Measurements from ENCODE around the gene USP5.
"Not testable (repeated sequence)": the region's sequence is repeated elsewhere in the genome, so short reads cannot be mapped to it uniquely, and the experiment has no call there.

USP5 gene

DNA sequence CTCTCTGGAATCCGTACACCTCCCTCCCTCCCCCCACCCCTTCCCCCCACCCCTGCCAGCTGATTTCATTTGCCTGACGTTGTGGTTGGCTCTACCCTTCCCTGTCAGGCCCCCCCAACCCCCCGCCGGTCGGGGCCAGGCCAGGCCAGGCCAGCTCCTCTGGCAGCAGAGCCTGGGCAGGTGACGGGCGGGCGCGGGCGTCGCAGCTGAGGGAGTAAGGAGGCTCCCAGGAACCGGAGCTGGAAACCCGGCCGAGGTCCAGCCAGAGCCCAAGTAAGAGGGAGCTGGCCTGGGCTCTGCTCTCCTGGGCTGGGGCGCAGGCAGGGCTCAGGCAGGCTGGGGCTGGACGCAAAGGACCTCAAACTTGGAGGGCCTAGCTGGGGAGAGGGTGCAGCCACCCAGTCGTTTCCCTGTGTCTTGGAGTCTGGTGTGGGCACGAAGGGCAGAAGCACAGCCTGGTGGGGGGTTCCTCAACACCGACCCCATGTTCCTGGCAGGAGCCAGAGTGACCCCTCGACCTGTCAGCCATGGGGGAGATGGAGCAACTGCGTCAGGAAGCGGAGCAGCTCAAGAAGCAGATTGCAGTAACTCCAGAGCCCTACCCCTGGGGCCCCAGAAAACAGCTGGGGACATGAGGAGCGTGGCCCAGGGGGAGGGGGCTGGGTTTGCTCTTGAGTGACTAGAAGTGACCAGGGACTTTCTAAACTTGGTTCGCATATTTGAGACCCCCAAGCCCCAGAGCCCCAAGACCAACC is 11.0 kb upstream of the USP5 start, which contains the start of gene GNB3:
GNB3 (plus strand) TSS at position 165 of the 755 bp plus-strand sequence; CDS start at position 528, 363 bp downstream.
- no peak for DNase-seq (ENCODE audit: low spot score)

DNA sequence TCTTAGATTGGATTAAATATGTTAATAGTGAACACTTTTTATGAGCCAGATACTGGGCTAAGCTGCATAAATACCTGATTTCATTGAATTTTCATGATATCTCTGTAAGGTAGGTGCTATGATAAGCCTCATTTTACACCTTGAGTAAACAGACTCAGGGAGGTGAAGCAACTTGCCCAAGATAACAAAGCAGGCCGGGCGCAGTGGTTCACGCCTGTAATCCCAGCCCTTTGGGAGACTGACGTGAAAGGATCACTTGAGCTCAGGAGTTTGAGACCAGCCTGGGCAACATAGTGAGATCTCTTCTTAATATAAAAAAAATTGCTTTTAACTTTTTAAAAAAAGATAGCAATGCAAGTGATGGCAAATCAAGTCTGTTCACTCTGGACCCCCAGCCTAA is 9.9 kb upstream of the USP5 start:
- no peak for DNase-seq (ENCODE audit: low spot score)

DNA sequence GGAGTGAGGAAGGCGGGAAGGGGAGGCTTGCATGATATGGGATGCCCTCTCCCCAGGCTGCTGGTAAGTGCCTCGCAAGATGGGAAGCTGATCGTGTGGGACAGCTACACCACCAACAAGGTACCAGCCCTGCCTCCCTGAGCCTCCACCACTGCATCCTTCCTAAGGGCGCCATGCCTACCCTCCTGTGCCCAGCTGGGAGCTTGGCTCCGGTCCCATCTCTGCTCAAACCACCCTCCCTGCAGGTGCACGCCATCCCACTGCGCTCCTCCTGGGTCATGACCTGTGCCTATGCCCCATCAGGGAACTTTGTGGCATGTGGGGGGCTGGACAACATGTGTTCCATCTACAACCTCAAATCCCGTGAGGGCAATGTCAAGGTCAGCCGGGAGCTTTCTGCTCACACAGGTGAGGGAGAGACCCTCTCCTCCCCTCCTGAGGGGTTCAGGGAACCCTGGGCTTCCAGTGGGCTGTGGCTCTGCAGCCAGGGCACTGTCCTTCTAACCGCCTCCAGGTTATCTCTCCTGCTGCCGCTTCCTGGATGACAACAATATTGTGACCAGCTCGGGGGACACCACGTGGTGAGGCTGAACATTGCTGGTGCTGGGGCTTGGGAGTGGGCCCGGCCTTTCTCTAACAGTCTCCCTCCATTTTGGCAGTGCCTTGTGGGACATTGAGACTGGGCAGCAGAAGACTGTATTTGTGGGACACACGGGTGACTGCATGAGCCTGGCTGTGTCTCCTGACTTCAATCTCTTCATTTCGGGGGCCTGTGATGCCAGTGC is 8.6 kb upstream of the USP5 start:
- peak; percentile 41 for DNase-seq (ENCODE audit: low spot score)

DNA sequence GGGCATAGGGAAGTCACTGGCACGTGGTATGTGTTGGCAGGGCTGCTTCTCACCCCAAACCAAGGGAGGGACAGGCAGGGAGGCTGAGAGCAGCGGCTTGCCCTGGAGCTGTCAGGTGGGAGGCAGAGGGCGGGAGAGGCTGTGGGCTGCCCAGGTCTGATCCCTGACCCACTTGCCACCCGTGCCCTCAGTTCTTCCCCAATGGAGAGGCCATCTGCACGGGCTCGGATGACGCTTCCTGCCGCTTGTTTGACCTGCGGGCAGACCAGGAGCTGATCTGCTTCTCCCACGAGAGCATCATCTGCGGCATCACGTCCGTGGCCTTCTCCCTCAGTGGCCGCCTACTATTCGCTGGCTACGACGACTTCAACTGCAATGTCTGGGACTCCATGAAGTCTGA is 6.6 kb upstream of the USP5 start:
- DNase-seq (ENCODE audit: low spot score): no peak

GRCh38 chr12:6846316-6846869 is 5.6 kb upstream of the USP5 start:
- DNase-seq (ENCODE audit: low spot score): no peak

DNA sequence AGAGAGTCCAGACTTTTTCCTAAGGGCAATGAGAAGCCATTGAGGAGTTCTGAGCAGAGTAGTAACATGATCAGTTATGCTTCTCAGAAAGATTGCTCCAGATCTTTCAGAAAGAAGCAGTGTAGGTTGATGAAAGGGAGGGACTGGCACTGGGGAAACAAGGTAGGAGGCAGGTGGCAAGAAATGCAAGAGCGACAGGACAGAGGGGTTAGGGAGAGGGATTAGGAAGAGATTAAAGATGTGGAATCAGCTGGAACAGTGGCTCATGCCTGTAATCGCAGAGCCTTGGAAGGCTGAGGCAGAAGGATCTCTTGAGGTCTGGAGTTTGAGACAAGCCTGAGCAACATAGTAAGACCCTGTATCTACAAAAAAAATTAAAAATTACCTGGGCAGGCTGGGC is 4.3 kb upstream of the USP5 start:
- no peak for DNase-seq (ENCODE audit: low spot score)

DNA sequence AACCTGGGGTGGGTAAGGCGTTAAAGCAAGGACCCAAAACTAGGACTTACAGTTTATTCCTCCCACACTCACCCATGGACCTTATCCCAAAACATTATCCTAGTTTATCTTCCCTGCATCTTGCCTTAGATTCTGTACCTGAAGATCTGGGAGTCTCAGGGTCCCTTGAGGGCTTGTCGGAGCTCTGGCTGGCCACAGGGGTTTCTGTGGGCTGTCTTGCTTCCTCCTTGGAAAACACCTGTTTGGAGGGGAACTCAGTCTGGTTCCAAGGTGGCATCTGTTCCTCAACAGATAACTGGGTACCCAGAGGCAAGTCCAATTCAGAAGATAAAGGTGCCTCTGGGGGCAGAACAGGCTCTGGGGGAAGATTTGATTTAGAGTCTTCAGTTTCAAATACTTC is 2.5 kb upstream of the USP5 start:
- no peak for DNase-seq (ENCODE audit: low spot score)

- no peak for DNase-seq (ENCODE audit: low spot score)
These were observed 1.9 kb upstream of the USP5 start for GRCh38 chr12:6849976-6850560.

DNA sequence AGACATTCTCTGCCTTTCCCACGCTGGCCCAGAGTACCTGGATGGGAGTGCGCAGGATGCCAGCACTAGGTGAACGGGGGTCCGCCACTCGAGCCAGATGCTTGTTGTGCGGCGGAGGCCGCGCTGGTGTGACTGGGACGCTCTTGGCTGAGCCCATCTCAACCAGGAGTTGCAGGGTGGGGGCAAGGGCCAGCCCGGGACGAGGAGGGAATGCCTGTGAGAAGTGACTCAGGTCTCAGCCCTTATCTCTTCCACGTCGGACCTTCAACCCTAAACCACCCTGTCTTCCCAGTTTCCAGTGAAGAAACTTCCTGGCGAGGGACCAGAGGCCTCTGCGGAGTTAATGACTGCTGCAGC is 1.2 kb upstream of the USP5 start:
- no peak for DNase-seq (ENCODE audit: low spot score)

DNA sequence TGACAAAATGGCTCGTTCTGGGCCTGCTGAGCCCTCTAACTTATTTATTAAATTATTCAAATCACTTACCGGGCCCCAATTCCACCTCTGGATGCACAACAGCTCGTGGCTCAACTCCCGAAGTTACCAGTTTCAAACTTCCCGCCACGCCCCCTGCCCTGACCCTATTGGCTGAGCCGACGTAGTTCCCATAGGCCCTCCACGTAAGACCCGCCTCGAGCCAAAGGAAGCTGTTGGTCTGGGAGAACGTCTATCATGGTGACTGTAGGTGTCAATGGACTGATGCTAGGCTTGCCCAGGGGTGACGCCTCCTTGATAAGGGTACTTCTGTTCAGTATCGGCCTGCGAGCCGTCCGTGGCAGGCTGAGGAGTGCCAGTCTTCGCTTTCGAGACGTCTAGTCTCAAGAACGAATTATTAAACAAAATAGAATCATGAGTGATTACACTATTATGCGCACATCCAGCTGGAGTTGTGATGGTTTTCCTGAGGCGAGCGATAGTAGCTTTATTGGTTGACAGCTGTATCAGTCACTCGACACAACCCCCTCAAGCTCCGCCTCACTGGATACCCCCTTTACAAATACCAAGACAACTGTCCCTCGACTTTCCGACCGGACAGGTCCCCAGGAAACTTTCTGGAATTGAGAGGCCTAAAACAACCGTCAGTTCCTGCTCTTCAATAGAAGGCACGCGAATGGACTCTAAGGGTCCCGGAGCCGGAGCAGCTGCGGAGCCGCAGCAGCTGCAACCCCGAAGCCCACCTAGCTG is 613 bp upstream of the USP5 start, which contains the start of gene CDCA3:
CDCA3 (minus strand) TSS at position 134 of the 768 bp plus-strand sequence. CDS start 334 bp downstream, outside the sequence.
- DNase-seq (ENCODE audit: low spot score): peak; percentile 100

- DNase-seq (ENCODE audit: low spot score): peak; percentile 71
These were observed 853 bp downstream of the USP5 start for GRCh38 chr12:6852651-6853354.

DNA sequence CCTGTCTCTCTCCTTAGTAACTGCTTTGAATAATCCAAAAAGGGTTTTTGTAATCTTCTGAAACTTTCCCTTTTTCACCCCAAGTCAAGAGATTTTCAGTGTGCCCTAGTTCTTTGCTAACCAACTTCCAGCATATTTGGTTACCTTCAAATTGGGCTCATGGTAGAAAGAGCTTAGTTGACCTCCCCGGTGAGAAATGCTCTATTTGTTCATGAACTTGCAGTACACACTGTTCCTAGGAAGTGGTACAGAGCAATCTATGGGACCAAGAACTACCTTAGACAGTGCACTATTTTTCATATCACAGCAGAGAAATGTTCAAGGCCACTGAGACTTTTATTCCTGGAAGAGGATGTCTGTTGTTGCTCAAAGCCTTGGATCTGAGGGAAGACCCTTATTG is 1.7 kb downstream of the USP5 start:
- no peak for DNase-seq (ENCODE audit: low spot score)

DNA sequence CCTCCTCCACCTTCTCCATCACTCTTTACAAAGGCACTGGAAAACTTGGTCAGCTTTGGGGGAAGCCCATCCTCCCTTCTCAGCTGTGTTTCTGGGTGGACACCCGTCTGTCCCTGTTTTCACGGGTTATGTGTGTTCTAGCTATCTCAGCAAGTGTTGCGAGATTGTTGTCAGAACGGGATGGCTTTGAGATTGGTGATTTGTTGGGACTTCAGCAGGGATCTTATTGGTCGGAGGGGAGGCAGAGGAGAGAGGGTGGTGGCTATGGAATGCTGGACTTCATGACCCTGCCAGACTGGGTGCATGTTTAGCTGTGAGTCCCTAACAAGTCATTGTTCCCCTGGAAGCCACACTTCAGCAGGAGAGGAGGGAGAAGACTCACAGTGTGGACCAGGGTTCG is 2.1 kb downstream of the USP5 start:
- DNase-seq (ENCODE audit: low spot score): no peak

DNA sequence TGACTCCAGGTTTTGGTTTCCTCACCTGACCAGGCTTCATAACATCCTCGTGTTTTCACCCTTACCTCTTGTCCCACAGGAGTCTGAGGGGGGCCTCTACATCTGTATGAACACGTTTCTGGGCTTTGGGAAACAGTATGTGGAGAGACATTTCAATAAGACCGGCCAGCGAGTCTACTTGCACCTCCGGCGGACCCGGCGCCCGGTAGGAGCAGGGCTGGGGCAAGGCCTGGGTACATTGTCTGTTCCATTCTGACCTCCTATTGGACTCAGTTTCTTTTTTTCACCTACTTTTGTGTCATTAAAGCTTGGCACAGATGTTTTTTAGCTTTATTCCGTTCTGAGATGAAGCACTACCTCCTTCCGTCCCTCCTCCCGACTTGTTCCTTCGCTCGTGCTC is 3.4 kb downstream of the USP5 start:
- DNase-seq (ENCODE audit: low spot score): no peak

DNA sequence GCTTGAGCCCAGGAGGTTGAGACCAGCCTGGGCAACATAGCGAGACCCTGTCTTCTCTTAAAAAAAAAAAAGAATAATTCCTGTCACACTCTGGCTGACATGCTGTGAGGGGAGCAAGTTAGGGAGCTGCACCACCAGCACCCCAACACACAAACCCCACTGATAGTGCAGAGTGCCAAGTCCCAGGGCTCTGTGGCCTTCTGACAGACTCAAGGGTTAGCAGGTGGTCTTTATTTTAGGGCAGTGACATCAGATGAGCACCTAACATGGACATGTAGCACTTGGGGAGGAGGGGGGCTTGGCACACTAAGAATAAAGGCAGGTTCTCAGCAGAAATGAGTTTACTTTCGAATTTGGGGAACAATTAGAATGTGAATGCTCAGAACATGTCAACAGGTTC is 6.8 kb downstream of the USP5 start:
- DNase-seq (ENCODE audit: low spot score): no peak

GRCh38 chr12:6860116-6860515 is 8.2 kb downstream of the USP5 start:
- no peak for DNase-seq (ENCODE audit: low spot score)

GRCh38 chr12:6860942-6861341 is 9.0 kb downstream of the USP5 start:
- no peak for DNase-seq (ENCODE audit: low spot score)

GRCh38 chr12:6861391-6861790 is 9.4 kb downstream of the USP5 start:
- no peak for DNase-seq (ENCODE audit: low spot score)

- no peak for DNase-seq (ENCODE audit: low spot score)
These were observed 11.1 kb downstream of the USP5 start for GRCh38 chr12:6863033-6863432.

GRCh38 chr12:6863586-6864321 is 11.8 kb downstream of the USP5 start:
- no peak for DNase-seq (ENCODE audit: low spot score)

- DNase-seq (ENCODE audit: low spot score): not testable (repeated sequence)
These were observed 13.4 kb downstream of the USP5 start for GRCh38 chr12:6865307-6865706.

Data from SW480 (cell line).